Fibroblast of gingiva (primary cell): ENCODE data around the gene UTS2.

Experiments
- DNase-seq: peaks from one replicate; pipeline ENCODE4 v3.0.0-alpha.2; 2011; ENCODE audit warnings: low read depth

The UTS2 gene, protein sequence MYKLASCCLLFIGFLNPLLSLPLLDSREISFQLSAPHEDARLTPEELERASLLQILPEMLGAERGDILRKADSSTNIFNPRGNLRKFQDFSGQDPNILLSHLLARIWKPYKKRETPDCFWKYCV

DNA sequence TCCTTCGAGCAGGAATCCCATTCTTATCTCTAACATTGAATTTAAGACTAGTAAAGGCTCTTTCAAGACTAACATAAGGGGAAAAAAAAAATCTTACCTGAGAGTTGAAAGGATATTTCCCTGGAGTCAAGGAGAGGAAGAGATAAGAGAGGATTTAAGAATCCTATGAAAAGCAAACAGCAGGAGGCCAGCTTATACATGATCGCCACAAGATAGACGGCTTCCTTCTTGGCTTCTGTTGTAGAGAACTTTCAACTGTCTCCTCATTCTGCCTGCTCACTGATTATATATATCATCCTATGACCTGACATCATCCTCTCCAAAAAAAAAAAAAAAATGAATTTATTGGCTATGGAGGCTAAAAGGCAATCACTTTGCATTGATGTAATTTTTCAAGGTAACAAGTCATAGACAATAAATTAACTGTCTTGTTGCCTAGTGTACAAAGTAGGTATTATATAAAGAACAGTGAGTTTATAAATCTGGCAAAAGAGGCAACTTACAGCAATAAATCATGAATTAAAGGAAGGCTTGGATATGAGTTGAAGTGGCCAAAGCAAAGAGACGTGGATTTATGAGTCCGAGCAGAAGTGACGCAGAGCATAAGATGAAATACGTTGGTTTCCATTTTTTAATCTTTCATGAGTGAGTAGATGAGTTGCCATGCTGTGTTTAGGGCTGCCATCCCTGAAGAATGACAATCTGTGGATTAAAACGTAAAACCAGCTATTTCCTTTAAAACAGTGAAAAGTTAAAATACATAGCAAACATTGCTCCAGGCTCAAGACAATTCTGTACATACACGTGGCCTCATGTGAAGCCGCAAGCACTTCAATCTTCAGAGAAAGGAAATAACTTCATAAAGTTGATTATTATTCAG lies at the start of gene UTS2:
UTS2 (minus strand) TSS at position 262 of the 880 bp plus-strand sequence; CDS start at position 200, 62 bp downstream.
- no peak for DNase-seq

DNA sequence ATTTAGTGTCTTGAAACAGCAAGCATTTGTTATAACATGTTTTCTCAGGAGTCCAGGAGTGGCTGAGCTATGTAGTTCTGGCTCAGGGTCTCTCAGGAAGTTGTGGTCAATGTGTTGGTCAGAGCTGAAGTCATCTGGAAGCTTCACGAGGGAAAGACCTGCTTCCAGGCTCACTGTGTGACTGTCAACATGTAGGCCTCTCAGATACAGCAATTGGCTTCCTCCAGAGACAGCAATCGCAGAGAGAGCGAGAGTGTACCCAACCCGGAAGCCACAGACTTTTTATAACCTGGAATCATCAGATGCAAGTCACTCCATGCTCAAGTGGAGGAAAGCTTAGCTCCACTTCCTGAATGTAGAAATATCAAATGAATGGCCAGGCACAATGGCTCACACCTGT lies 46.9 kb upstream of the UTS2 start:
- no peak for DNase-seq

DNA sequence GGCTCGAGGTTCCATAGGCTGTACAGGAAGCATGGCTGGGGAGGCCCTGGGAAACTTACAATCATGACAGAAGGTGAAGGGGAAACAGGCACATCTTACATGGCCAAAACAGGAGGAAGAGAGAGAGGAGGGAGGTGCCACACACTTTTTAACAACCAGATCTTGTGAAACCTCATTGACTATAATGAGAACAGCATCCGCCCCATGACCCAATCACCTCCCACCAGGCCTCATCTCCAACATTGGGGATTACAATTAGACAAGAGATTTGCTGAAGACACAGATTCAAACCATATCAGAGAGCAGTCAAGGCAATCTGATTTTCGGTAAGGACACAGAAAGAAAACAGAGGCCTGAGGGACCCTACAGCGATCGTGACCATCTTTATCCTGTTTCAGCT lies 46.1 kb upstream of the UTS2 start:
- DNase-seq: no peak

DNA sequence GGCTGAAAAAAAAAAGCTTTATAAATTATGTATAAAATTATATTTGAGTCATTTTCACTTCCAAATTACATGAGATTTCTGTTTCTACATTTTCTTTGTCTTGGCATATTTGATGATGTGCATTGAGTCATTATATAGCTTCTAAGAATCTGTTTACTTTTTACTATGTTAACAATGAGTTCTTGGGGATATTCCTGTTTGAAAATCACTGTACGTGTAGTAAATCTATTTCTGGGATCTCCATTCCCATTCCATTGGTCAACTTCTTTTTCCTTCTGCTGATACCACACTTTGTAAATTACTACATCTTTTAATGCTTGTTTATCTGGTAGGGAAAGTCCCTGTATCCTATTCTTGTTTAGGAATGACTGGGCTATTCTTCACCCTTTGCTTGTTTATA lies 44.1 kb upstream of the UTS2 start:
- no peak for DNase-seq

DNA sequence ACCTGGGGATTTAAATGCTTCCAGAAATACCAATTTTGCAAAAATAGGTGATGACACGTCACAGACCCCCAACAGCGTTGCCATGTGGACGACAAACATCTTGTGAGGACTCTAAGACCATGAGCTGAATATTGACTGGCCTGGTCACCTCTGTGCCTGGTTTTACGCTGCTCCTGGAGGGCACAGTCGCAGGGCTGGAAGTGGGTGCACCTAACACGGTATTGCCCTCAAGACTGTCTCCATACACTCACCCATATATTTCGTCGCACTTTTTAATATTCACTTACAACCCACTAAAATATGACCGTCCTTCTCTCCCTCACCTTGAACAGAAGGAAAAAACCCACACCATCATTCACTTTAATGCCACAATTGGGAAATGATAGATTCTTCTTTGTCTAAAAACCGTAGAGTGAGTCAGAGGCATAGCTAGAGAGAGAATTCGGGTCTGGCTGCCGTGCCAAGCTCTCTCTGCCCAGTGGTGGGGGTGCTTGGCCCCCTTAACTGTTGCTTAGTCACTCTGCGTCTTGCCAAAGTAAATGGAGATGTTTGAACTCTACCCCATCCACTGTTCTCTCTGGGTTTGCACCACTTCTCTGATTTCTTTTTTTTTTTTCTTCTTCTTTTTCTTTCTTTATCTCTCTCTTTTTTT lies 40.8 kb upstream of the UTS2 start:
- DNase-seq: peak; percentile 95

DNA sequence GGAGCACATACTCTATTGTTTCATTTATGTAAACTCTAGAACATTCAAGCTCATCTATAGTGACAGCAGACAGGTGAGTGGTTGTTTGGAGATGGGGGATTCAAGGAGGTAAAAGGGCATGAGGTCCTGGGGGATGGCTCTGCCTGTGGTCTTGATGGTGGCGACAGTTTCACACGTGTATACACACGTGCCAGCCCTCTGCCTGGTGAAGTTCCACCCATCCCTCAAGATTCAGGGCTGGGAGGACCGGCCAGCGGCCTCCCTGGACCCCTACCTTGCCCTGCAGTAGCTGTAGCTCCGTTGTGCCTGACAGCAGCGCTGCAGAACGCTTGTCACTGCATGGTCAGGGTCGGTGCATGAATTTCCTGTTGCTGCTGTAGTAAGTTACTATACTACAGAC lies 38.9 kb upstream of the UTS2 start:
- DNase-seq: no peak

DNA sequence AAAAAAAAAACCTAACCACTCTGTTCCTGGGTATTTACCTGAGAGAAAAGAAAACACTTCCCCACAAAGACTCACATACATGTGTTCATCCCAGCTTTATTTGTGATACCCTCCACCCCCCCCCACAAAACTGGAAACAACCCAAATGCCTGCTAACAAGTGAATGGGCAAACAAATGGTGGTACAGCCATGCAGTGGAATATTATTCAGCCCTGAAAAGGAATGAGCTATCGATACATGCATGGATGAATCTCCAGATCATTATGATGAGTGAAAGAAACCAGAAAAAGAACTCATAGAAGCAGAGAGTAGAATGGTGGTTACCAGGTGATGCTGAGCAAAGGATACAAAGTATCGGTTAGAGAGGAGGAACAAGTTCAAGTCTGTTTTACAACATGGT lies 38.0 kb upstream of the UTS2 start:
- DNase-seq: no peak

DNA sequence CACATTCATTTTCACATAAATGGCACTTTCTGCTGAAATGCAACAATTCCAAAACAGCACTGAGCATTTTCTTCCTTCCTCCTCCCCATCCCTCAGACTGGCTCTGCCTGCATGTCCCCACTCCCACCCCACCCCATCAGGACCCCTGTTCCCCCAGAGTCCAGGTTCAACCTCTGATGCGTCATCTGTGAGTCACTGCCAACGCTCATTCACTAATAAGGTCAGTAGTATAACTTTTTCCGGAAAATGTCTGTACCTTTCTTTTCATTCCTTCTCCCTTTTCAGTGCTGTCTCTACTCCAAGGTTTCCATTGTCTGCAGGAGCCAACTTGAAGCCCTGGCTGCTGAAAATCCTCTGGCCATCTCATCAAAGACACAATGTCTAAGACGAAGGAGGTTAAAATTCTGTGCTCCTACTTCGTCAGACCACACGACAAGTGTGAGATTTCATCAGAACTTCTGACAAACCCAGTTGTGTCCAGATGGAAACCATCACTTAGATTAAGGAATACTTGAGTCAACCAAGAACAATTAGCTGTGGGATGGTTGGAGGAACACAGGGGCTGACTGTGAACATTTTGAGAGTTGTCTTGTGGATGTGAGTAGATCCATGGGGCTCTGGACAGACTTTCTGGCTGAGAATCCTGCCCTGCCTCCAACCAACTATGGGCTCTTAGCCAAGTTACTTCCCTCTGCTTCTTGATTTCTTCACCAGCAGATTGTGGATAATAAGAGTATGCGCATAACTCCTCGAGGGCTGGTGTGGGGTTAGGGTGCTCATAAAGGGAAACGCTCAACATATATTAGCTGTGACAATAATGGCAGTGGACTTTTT lies 35.6 kb upstream of the UTS2 start:
- peak; percentile 65 for DNase-seq

DNA sequence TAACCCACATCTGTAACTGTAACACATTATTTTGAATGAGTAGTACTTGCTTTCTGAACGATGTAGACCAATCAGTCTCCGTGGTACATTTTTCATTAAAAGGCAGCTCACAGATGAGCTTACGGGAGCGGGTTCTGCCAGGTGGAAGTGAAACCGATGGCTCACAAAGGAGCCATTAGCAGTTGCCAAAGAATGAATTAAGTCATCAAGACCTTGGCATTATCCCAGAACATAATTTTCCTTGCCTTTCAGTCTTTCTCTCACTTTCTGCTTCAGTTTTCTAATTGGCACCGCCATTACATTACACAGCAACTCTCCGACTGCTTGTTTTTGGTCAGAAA lies 33.5 kb upstream of the UTS2 start:
- no peak for DNase-seq

DNA sequence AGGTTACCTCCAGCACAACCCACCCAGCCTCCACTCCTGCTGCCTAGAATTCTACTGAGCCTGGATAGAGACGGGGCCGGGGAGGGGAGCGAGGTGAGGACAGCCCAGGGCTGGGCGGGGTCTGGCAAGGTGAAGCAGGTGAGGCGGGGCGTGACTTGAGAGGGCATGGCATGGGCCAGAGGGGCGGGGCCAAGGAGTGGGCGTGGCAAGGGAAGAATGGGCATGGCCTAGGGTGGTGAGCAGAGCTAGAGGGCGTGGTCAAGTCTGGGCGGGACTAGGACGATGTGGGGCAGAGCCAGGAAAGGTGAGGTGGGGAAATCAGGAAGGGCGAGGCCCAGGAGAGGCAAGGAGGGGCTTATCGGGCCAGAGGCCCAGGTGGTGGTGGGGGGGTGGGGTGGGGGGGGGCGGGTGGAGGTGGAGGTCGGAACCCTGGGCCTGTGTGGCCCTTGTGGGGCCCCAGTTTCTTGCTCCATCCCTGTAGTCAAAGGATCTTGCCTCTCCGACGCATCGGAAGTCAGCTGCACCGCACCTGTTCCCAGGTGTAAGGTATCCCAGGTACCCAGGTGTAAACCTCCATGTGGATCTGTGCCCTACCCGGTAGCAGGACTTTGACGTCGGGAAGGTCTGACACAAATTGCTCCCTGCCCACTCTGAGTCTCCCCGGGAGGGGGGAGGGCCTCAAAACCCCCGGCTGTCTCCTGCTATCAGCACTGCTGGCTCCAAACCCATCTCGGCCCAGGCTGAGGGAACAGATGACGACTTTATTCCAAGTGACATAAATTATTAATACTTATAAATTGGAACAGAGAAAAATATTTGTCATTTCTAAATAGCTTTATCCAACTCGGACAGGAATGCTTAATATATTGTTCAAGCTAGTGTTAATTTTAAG lies 32.9 kb upstream of the UTS2 start:
- no peak for DNase-seq

DNA sequence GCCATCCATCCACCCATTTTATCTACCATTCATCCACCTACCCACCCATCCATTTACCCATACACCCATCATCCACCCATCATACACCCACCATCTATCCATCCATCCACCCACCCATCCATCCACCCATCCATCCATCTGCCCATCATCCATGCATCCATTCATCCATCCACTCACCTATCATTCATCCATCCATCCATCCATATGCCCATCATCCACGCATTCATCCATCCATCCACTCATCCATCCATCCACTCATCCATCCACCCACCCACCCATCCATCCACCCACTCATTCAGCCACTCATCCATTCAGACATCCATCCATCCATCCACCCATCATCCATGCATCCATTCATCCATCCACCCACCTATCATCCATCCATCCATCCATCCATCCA lies 31.9 kb upstream of the UTS2 start:
- no peak for DNase-seq

DNA sequence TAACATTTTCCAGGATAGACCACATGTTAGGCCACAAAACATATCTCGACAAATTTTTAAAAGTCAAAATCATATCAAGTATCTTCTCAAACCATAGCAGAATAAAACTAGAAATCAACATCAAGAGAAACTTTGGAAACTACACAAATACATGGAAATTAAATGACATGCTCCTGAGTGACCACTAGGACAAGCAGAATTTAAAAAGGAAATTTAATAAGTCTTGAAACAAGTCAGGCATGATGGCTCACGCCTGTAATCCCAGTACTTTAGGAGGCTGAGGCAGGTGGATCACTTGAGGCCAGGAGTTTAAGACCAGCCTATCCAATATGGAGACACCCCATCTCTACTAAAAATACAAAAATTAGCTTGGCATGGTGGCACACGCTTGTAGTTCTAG lies 26.4 kb upstream of the UTS2 start:
- DNase-seq: no peak

DNA sequence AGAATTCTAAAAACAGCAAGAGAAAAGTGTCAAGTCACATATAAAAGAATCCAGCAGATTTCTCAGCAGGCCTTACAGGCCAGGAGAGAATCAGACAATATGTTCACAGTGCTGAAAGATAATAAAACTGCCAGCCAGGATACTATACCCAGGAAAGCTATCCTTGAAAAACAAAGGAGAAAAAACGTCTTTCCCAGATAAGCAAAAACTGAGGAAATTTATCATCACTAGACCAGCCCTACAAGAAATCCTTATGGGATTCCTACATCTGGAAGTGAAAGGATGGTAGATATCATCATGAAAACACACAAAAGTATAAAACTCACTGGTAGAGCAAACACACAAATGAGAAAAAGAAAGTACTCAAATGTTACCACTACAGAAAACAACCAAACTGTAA lies 25.2 kb upstream of the UTS2 start:
- DNase-seq: no peak

DNA sequence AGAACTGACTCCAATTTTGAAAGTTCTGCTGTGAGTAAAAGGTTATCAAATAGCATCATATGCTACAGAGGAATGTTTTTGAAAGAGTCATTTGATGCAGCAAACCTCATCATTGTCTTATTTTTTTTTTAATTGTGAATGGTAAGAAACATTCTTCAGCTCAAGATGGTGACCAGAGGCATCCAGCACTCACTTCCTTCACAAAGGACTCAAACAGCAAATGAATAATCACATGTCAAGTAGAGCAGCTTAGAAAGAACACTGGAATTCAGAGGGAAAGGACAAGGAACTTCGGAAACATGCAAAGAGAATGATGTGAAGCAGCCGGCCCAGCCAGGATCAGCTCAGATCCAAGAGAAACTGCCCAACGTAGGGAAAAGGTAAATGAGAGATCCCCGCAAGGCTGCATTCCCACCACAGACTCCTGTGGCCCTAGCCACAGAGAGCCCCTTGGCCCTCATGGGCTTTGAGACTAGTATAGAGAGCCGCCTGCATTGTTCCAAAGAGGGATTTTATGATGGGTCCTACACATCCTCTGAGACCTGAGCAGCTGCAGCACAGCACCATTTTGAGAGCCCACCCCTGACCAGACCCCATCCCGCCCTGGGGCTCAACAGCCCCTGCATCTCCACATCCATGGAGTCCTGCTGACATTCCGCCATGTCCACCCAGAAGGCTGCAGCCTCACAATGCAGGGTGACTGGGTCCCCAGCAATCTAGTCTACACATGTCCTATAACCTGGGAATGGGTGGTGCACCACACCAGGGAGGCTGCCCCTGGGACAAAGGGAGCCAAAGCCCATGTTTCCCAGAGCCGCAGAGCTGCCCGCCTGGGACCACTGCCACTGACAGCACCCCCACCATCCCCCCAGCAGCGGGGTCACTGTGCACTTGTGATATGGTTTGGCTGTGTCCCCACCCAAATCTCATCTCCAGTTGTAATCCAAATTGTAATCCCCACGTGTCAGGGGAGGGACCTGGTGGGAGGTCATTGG lies 21.2 kb upstream of the UTS2 start:
- no peak for DNase-seq

DNA sequence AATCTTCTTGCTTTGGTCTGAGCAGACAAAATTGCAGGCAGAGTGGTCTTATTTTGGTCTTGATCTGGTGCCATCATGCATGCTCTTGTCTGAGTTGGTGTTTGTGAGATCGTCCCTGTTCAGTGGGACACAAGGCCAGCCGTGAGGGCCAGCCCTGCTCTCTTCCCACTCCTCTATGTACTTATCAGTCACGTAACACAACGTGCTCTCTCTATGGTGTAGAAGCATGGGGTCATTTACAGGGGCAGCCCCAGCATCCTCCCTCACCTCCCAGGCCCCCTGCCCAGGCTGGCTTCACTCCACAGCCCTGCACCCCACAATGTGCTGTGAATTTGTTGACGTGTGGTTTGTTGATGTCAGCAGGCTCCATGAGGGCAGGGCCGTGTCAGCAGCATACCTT lies 18.3 kb upstream of the UTS2 start:
- DNase-seq: no peak

DNA sequence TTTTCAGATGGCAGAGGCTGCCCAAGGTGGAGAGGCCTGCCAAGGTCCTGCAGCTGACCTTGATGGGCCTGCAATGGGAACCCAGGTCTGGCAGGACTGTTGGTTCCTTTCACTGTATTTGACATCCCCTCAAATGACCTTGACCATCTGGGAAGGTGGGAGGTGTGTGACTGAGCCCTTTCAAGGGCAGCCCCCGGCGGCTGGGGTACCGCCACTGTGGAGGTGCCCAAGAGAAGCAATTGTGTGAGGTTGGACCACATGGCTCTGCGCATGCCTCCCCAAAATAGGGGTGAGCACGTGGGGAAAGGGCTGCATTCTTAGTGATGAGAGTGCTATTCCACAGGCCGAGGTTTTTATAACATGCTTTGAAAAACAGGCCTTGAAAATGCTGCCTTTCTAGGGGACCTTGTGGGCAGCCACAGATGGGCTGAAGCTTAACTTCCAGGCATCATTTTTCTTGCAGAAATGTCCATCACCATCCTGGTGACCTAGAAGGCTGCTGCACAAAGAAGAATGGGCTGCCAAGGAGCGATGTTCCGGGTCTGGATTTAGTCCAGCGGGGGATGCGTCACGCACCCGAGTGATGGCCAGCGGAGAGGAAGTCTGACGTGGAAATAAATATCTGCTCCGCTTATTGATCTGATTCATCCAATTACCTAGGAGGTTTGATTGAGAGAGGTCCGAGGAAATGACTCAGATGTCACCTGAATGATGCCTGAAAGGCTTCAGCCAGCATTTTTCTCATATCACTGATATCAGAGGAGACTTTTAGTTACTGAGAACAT lies 16.5 kb upstream of the UTS2 start:
- DNase-seq: no peak

DNA sequence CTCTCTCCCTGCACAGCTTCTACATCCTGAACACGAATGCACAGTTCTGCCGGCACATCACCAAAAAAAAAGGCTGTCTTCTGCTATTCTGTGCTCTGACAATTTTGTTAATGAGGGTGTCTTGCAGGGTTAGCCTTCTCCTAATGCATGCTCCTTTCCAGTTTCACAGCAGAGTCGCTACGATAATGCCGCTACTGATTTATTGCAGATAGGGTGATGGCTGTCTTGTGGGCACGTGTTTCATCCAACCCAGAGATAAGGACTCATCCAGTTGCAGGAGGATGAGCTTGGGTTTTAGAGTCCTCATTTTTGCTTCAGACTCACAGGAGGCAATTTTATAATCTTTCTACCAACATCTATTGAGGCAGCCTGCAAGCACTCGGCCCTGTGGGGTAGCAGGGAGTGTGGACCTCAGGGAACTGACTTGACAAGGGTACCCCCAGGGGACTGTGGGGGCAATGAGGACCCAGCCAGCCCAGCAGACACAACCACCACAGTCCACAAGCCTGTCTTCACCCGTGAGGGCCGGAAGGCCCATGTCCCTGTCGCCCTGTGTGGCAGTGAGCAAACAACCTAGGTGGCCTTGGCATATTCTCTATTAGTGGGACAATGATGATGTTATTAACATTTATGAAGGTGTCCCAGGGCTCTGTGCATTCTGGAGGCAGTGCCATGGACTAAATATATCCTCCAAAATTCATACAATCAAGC lies 15.4 kb upstream of the UTS2 start:
- DNase-seq: no peak

DNA sequence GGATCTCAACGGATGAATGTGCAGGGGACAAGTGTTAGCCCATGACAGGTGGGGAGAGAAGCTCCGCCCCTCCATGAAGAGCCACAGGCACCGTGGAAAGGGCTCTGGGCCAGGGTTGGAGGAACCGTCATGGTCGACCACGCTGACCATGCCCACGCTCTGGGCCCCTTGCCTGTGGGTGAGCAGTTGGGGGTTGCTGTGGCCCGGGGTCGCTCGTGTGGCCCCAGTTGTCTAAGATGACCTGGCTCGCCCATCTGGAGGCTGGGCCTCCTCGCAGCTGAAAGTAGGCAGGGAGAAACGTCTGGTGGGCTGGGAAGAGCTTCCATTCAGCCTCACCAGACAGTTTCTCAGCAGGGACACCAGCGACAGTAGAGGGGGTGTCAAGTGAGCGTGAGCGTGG lies 13.1 kb upstream of the UTS2 start:
- no peak for DNase-seq
